22Rv1 (cell line): ENCODE measurements around the gene SRP68.

ENCODE experiments used
- H3K27ac ChIP-seq: fragments of 450-650 bp; 2 replicates; pipeline ENCODE4 v1.5.1; 2017
- CTCF ChIP-seq: fragments of 450-650 bp; IDR thresholded peaks from 2 replicates; pipeline ENCODE4 v1.5.1; 2017; ENCODE audit warnings: mild to moderate bottlenecking
- ZFX ChIP-seq: fragments of 450-650 bp; IDR thresholded peaks from 2 replicates; pipeline ENCODE4 v1.6.1; 2017; ENCODE audit warnings: antibody characterized with exemption, borderline replicate concordance

Gene SRP68

GRCh38 chr17:76072148-76072858 lies at the start of gene SRP68:
SRP68 (minus strand) TSS chr17:76072517; CDS start chr17:76072491, 26 bp downstream.
- H3K27ac ChIP-seq: peak within 1 kb of the TSS; percentile 62
- TF ChIP-seq ZFX: no peak
- TF ChIP-seq CTCF: no peak

- no peak for TF ChIP-seq ZFX
- H3K27ac ChIP-seq: no peak overlapping the region
Observed at GRCh38 chr17:76121932-76122430, 49.7 kb upstream of the SRP68 start.

- H3K27ac ChIP-seq: no peak overlapping the region
- TF ChIP-seq ZFX: no peak
- TF ChIP-seq CTCF: no peak
Observed at GRCh38 chr17:76120658-76121008, 48.3 kb upstream of the SRP68 start.

GRCh38 chr17:76119409-76120371 lies 47.4 kb upstream of the SRP68 start:
- H3K27ac ChIP-seq: no peak overlapping the region
- TF ChIP-seq CTCF (no peak), ZFX (no peak)

GRCh38 chr17:76115138-76115754 lies 42.9 kb upstream of the SRP68 start:
- TF ChIP-seq ZFX (no peak), CTCF (no peak)
- H3K27ac ChIP-seq: no peak overlapping the region

- TF ChIP-seq CTCF (no peak), ZFX (no peak)
- no peak overlapping the region for H3K27ac ChIP-seq
Observed at GRCh38 chr17:76111956-76112355, 39.6 kb upstream of the SRP68 start.

GRCh38 chr17:76107509-76107908 lies 35.2 kb upstream of the SRP68 start:
- TF ChIP-seq CTCF: peak; percentile 25
- no peak for TF ChIP-seq ZFX
- H3K27ac ChIP-seq: no peak overlapping the region
